GM23338 (cell line): ENCODE results near the gene CSNK1A1. TPM values are rescaled to one million over a fixed set of nuclear protein-coding genes. Genes with fewer than 3 reads are reported as not detected.

Experiments
- ATAC-seq: fragments of 200-7000 bp; cut with Tn5 transposase; 3 replicates; pipeline ENCODE4 v1.9.1; 2020
- DNase-seq: peaks from one replicate; pipeline ENCODE4 v3.0.0-alpha.2; 2015; ENCODE audit warnings: low spot score
- H2AFZ ChIP-seq: fragments of 200-600 bp; sonication (generic); 2 replicates; pipeline ENCODE4 v1.8.0; 2016; ENCODE audit warnings: antibody characterized with exemption, mild to moderate bottlenecking, moderate library complexity
- H3F3A ChIP-seq: fragments of 200-600 bp; sonication (generic); replicated peaks from 2 replicates; pipeline ENCODE4 v1.8.0; 2017; ENCODE audit warnings: antibody characterized with exemption, mixed run types, low read depth
- H3K27ac ChIP-seq: fragments of 200-600 bp; sonication (generic); 2 replicates; pipeline ENCODE4 v1.6.1; 2016; ENCODE audit warnings: low read depth
- H3K27me3 ChIP-seq: fragments of 200-600 bp; sonication (generic); 2 replicates; pipeline ENCODE4 v1.8.0; 2016; ENCODE audit warnings: mild to moderate bottlenecking, mixed run types, moderate library complexity; ENCODE audit not compliant: insufficient read depth
- H3K36me3 ChIP-seq: fragments of 200-600 bp; sonication (generic); 2 replicates; pipeline ENCODE4 v1.8.0; 2016; ENCODE audit warnings: mild to moderate bottlenecking; ENCODE audit not compliant: insufficient read depth
- H3K4me1 ChIP-seq: fragments of 200-600 bp; sonication (generic); 2 replicates; pipeline ENCODE4 v1.8.0; 2016; ENCODE audit warnings: mild to moderate bottlenecking, moderate library complexity; ENCODE audit not compliant: insufficient read depth
- H3K4me2 ChIP-seq: fragments of 200-600 bp; sonication (generic); 2 replicates; pipeline ENCODE4 v1.7.1; 2017; ENCODE audit warnings: mixed run types
- H3K4me3 ChIP-seq: fragments of 200-600 bp; sonication (generic); 2 replicates; pipeline ENCODE4 v1.6.1; 2016; ENCODE audit warnings: mixed run types
- H3K79me2 ChIP-seq: fragments of 200-600 bp; sonication (generic); replicated peaks from 2 replicates; pipeline ENCODE4 v1.8.0; 2017; ENCODE audit warnings: mild to moderate bottlenecking; ENCODE audit not compliant: insufficient read depth
- H3K9me2 ChIP-seq: fragments of 200-600 bp; sonication (generic); 2 replicates; pipeline ENCODE4 v1.8.0; 2017; ENCODE audit not compliant: insufficient read depth
- H4K20me1 ChIP-seq: fragments of 200-600 bp; sonication (generic); replicated peaks from 2 replicates; pipeline ENCODE4 v1.8.0; 2017; ENCODE audit warnings: mild to moderate bottlenecking; ENCODE audit not compliant: insufficient read depth
- H3K27ac Mint-ChIP-seq: 2 replicates; pipeline ENCODE4 v1.8.0; 2020; ENCODE audit warnings: inconsistent platforms, mild to moderate bottlenecking, moderate library complexity, mixed read lengths
- H3K27me3 Mint-ChIP-seq: 3 replicates; pipeline ENCODE4 v1.8.0; 2022; ENCODE audit warnings: low read depth, mild to moderate bottlenecking, moderate library complexity, mixed read lengths, inconsistent platforms; ENCODE audit not compliant: insufficient read depth, poor library complexity
- H3K36me3 Mint-ChIP-seq: 3 replicates; pipeline ENCODE4 v1.8.0; 2021; ENCODE audit warnings: low read depth, mild to moderate bottlenecking, inconsistent platforms, moderate library complexity, mixed read lengths
- H3K4me1 Mint-ChIP-seq: 3 replicates; pipeline ENCODE4 v1.8.0; 2020; ENCODE audit warnings: mild to moderate bottlenecking, inconsistent platforms, mixed read lengths
- H3K4me3 Mint-ChIP-seq: 3 replicates; pipeline ENCODE4 v1.8.0; 2021; ENCODE audit warnings: moderate library complexity, mild to moderate bottlenecking, inconsistent platforms, mixed read lengths
- H3K9me3 Mint-ChIP-seq: 3 replicates; pipeline ENCODE4 v1.8.0; 2020; ENCODE audit warnings: moderate library complexity, mild to moderate bottlenecking, inconsistent platforms, mixed read lengths
- CREB1 ChIP-seq: fragments of 250-450 bp; sonication (Bioruptor Pico); IDR thresholded peaks from 2 replicates; pipeline ENCODE4 v1.5.0; 2020; ENCODE audit warnings: low read depth, mild to moderate bottlenecking, moderate library complexity
- EZH2 ChIP-seq: fragments of 200-600 bp; sonication (generic); IDR thresholded peaks from one replicate; pipeline ENCODE4 v1.8.0; 2017; ENCODE audit warnings: antibody characterized with exemption, mild to moderate bottlenecking, low read depth; ENCODE audit not compliant: unreplicated experiment
- EZH2phosphoT487 ChIP-seq: fragments of 200-600 bp; sonication (generic); IDR thresholded peaks from one replicate; pipeline ENCODE4 v1.8.1; 2018; ENCODE audit warnings: antibody characterized with exemption; ENCODE audit not compliant: unreplicated experiment
- JUNB ChIP-seq: IDR thresholded peaks from one replicate; pipeline ENCODE4 v1.6.1; 2016; ENCODE audit warnings: antibody characterized with exemption; ENCODE audit not compliant: unreplicated experiment
- NANOG ChIP-seq: IDR thresholded peaks from 2 replicates; pipeline ENCODE4 v1.6.1; 2016; ENCODE audit warnings: antibody characterized with exemption, borderline replicate concordance
- POLR2AphosphoS5 ChIP-seq: IDR thresholded peaks from 2 replicates; pipeline ENCODE4 v1.6.1; 2016; ENCODE audit warnings: antibody characterized with exemption, low read depth
- STAT1 ChIP-seq: IDR thresholded peaks from one replicate; pipeline ENCODE4 v1.6.1; 2016; ENCODE audit warnings: antibody characterized with exemption; ENCODE audit not compliant: unreplicated experiment
- ZNF114 ChIP-seq: fragments of 250-450 bp; sonication (Bioruptor Pico); IDR thresholded peaks from 2 replicates; pipeline ENCODE4 v1.5.0; 2020; ENCODE audit warnings: mild to moderate bottlenecking, moderate library complexity
- ZNF331 ChIP-seq: fragments of 250-450 bp; sonication (Bioruptor Pico); IDR thresholded peaks from 2 replicates; pipeline ENCODE4 v1.5.0; 2020; ENCODE audit warnings: low read depth, mild to moderate bottlenecking, moderate library complexity
- polyA plus RNA-seq: library from polyadenylated mRNA; unstranded; fragments of >200 nt; fragmentation: Nextera tagmentation; extraction: Ambion mirVana; gene quantifications from 2 replicates; pipeline ENCODE4 v1.2.1, GENCODE V29; 2016
- total RNA-seq: library from RNA; depleted of rRNA; stranded (reverse); fragments of >200 nt; shearing (Covaris generic); gene quantifications from 2 replicates; pipeline ENCODE4 v1.2.3, GENCODE V29; 2014
- TF ChIP-seq, protein P1 (sequence below), 2 experiments: fragments of 200-600 bp in 1 of 2; sonication (generic) in 1 of 2; conservative IDR thresholded peaks; 2 replicates each; pipeline versions ENCODE4 v1.5.1 to v1.6.1; 2016 to 2017; ENCODE audit warnings: antibody characterized with exemption in 2 of 2, low read depth in 2 of 2, mild to moderate bottlenecking in 2 of 2, moderate library complexity in 1 of 2
- TF ChIP-seq, protein P2 (sequence below): fragments of 250-450 bp; sonication (Bioruptor Pico); IDR thresholded peaks from 2 replicates; pipeline ENCODE4 v1.5.0; 2020; ENCODE audit warnings: mild to moderate bottlenecking, moderate library complexity
- TF ChIP-seq, protein P3 (sequence below): IDR thresholded peaks from one replicate; pipeline ENCODE4 v1.6.1; 2018; ENCODE audit warnings: antibody characterized with exemption; ENCODE audit not compliant: unreplicated experiment
- TF ChIP-seq, protein P4 (sequence below): IDR thresholded peaks from 2 replicates; pipeline ENCODE4 v1.6.1; 2016; ENCODE audit warnings: antibody characterized with exemption

The CSNK1A1 gene
- total and polyA plus RNA-seq, 2 experiments from 2014 or later, result 110 to 233 TPM

DNA sequence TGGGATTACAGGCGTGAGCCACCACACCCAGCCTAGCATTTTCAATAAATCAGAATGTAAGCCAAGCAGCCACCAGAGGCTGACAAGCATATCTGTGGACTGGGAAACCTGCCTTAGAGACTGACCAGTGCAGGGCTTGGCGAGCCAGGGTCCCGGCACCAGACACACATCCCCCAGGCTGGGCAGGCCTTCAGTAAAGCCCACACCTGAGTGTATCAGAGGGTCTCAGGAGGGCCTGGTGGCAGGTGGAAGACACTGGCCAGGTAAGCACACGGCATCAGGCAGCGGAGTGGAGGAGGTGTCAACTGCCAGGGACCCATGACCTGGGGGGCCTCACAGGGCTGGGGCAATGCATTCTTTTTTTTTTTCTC is 93.9 kb downstream of the CSNK1A1 start:
- no peak for DNase-seq
- no peaks in the 10 kb centered on the region for H3K79me2 ChIP-seq
- Mint-ChIP-seq H3K9me3 (no peaks in the 10 kb centered on the region), H3K36me3 (no peaks in the 10 kb centered on the region), H3K27me3 (peaks cover 4% of the 10 kb centered on the region), H3K4me1 (peaks cover 16% of the 10 kb centered on the region), H3K27ac (no peak overlapping the region; the same call in 1 of the 2 replicates), H3K4me3 (no peak overlapping the region)
- no peak overlapping the region for H2AFZ ChIP-seq
- ATAC-seq, result no peak
- peaks cover 8% of the 10 kb centered on the region for H3K4me1 ChIP-seq
- H3K27ac ChIP-seq, result no peak overlapping the region
- no peaks in the 10 kb centered on the region for H3K27me3 ChIP-seq
- H3F3A ChIP-seq, result no peaks in the 10 kb centered on the region
- no peaks in the 10 kb centered on the region for H3K9me2 ChIP-seq
- H3K4me2 ChIP-seq, result no peak overlapping the region
- H3K4me3 ChIP-seq, result no peak overlapping the region
- no peaks in the 10 kb centered on the region for H3K36me3 ChIP-seq
- TF ChIP-seq, protein P1, sequence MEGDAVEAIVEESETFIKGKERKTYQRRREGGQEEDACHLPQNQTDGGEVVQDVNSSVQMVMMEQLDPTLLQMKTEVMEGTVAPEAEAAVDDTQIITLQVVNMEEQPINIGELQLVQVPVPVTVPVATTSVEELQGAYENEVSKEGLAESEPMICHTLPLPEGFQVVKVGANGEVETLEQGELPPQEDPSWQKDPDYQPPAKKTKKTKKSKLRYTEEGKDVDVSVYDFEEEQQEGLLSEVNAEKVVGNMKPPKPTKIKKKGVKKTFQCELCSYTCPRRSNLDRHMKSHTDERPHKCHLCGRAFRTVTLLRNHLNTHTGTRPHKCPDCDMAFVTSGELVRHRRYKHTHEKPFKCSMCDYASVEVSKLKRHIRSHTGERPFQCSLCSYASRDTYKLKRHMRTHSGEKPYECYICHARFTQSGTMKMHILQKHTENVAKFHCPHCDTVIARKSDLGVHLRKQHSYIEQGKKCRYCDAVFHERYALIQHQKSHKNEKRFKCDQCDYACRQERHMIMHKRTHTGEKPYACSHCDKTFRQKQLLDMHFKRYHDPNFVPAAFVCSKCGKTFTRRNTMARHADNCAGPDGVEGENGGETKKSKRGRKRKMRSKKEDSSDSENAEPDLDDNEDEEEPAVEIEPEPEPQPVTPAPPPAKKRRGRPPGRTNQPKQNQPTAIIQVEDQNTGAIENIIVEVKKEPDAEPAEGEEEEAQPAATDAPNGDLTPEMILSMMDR (conservative IDR thresholded peaks at IDR 0.05; ENCODE audit: low read depth in 2 of 2), result no peak
- TF ChIP-seq CREB1 (CRISPR knock-in tag), result no peak
- TF ChIP-seq, protein P2, sequence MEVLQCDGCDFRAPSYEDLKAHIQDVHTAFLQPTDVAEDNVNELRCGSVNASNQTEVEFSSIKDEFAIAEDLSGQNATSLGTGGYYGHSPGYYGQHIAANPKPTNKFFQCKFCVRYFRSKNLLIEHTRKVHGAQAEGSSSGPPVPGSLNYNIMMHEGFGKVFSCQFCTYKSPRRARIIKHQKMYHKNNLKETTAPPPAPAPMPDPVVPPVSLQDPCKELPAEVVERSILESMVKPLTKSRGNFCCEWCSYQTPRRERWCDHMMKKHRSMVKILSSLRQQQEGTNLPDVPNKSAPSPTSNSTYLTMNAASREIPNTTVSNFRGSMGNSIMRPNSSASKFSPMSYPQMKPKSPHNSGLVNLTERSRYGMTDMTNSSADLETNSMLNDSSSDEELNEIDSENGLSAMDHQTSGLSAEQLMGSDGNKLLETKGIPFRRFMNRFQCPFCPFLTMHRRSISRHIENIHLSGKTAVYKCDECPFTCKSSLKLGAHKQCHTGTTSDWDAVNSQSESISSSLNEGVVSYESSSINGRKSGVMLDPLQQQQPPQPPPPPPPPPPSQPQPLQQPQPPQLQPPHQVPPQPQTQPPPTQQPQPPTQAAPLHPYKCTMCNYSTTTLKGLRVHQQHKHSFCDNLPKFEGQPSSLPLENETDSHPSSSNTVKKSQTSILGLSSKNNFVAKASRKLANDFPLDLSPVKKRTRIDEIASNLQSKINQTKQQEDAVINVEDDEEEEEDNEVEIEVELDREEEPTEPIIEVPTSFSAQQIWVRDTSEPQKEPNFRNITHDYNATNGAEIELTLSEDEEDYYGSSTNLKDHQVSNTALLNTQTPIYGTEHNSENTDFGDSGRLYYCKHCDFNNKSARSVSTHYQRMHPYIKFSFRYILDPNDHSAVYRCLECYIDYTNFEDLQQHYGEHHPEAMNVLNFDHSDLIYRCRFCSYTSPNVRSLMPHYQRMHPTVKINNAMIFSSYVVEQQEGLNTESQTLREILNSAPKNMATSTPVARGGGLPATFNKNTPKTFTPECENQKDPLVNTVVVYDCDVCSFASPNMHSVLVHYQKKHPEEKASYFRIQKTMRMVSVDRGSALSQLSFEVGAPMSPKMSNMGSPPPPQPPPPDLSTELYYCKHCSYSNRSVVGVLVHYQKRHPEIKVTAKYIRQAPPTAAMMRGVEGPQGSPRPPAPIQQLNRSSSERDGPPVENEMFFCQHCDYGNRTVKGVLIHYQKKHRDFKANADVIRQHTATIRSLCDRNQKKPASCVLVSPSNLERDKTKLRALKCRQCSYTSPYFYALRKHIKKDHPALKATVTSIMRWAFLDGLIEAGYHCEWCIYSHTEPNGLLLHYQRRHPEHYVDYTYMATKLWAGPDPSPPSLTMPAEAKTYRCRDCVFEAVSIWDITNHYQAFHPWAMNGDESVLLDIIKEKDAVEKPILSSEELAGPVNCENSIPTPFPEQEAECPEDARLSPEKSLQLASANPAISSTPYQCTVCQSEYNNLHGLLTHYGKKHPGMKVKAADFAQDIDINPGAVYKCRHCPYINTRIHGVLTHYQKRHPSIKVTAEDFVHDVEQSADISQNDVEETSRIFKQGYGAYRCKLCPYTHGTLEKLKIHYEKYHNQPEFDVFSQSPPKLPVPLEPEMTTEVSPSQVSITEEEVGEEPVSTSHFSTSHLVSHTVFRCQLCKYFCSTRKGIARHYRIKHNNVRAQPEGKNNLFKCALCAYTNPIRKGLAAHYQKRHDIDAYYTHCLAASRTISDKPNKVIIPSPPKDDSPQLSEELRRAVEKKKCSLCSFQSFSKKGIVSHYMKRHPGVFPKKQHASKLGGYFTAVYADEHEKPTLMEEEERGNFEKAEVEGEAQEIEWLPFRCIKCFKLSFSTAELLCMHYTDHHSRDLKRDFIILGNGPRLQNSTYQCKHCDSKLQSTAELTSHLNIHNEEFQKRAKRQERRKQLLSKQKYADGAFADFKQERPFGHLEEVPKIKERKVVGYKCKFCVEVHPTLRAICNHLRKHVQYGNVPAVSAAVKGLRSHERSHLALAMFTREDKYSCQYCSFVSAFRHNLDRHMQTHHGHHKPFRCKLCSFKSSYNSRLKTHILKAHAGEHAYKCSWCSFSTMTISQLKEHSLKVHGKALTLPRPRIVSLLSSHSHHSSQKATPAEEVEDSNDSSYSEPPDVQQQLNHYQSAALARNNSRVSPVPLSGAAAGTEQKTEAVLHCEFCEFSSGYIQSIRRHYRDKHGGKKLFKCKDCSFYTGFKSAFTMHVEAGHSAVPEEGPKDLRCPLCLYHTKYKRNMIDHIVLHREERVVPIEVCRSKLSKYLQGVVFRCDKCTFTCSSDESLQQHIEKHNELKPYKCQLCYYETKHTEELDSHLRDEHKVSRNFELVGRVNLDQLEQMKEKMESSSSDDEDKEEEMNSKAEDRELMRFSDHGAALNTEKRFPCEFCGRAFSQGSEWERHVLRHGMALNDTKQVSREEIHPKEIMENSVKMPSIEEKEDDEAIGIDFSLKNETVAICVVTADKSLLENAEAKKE (CRISPR knock-in tag), result no peak
- TF ChIP-seq JUNB, result no peak
- no peak for TF ChIP-seq STAT1
- no peak for TF ChIP-seq ZNF114 (CRISPR knock-in tag)
- no peak for TF ChIP-seq EZH2
- TF ChIP-seq NANOG, result no peak
- no peak for TF ChIP-seq POLR2AphosphoS5
- TF ChIP-seq, protein P3, sequence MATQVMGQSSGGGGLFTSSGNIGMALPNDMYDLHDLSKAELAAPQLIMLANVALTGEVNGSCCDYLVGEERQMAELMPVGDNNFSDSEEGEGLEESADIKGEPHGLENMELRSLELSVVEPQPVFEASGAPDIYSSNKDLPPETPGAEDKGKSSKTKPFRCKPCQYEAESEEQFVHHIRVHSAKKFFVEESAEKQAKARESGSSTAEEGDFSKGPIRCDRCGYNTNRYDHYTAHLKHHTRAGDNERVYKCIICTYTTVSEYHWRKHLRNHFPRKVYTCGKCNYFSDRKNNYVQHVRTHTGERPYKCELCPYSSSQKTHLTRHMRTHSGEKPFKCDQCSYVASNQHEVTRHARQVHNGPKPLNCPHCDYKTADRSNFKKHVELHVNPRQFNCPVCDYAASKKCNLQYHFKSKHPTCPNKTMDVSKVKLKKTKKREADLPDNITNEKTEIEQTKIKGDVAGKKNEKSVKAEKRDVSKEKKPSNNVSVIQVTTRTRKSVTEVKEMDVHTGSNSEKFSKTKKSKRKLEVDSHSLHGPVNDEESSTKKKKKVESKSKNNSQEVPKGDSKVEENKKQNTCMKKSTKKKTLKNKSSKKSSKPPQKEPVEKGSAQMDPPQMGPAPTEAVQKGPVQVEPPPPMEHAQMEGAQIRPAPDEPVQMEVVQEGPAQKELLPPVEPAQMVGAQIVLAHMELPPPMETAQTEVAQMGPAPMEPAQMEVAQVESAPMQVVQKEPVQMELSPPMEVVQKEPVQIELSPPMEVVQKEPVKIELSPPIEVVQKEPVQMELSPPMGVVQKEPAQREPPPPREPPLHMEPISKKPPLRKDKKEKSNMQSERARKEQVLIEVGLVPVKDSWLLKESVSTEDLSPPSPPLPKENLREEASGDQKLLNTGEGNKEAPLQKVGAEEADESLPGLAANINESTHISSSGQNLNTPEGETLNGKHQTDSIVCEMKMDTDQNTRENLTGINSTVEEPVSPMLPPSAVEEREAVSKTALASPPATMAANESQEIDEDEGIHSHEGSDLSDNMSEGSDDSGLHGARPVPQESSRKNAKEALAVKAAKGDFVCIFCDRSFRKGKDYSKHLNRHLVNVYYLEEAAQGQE, result no peak
- no peak for TF ChIP-seq ZNF331 (CRISPR knock-in tag)
- TF ChIP-seq, protein P4, sequence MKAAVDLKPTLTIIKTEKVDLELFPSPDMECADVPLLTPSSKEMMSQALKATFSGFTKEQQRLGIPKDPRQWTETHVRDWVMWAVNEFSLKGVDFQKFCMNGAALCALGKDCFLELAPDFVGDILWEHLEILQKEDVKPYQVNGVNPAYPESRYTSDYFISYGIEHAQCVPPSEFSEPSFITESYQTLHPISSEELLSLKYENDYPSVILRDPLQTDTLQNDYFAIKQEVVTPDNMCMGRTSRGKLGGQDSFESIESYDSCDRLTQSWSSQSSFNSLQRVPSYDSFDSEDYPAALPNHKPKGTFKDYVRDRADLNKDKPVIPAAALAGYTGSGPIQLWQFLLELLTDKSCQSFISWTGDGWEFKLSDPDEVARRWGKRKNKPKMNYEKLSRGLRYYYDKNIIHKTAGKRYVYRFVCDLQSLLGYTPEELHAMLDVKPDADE, result no peak
- no peak for TF ChIP-seq EZH2phosphoT487
- no peaks in the 10 kb centered on the region for H4K20me1 ChIP-seq
